VCaP (cell line): Measurements from ENCODE around the gene KCNV2.

Experiments
- H3K27ac ChIP-seq: fragments of 450-650 bp; 2 replicates; pipeline ENCODE4 v1.5.1; 2017
- TF ChIP-seq, protein P1 (sequence below): fragments of 450-650 bp; conservative IDR thresholded peaks from 2 replicates; pipeline ENCODE4 v1.5.1; 2017; ENCODE audit warnings: mild to moderate bottlenecking, moderate library complexity

Gene KCNV2

DNA sequence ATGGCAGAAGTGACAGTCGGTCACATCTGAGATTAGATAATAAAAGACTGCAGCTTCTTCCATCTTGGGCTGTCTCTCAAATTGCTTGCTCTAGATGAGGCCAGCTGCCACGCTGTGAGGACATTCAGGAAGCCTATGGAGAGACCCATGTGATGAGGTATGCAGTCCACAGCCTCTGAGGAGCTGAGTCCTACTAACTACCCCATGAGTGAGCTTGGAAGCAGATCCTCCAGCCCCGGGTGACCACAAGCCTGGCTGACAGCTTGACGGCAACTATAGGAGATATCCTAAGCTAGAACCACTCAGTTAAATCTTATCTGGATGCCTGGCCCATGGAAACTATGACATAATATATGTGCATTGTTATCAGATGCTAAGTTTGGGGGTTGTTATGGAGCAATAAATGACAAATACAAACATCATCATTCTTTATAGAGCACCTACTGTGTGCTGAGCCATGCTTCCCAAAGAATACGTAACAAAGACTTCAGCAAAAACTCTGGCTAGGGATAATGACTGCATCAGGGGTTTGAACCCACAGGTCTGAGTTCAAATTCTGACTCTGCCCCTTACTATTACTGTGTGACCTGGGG is 26.7 kb downstream of the KCNV2 start:
- TF ChIP-seq, protein P1, sequence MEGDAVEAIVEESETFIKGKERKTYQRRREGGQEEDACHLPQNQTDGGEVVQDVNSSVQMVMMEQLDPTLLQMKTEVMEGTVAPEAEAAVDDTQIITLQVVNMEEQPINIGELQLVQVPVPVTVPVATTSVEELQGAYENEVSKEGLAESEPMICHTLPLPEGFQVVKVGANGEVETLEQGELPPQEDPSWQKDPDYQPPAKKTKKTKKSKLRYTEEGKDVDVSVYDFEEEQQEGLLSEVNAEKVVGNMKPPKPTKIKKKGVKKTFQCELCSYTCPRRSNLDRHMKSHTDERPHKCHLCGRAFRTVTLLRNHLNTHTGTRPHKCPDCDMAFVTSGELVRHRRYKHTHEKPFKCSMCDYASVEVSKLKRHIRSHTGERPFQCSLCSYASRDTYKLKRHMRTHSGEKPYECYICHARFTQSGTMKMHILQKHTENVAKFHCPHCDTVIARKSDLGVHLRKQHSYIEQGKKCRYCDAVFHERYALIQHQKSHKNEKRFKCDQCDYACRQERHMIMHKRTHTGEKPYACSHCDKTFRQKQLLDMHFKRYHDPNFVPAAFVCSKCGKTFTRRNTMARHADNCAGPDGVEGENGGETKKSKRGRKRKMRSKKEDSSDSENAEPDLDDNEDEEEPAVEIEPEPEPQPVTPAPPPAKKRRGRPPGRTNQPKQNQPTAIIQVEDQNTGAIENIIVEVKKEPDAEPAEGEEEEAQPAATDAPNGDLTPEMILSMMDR = no peak
- H3K27ac ChIP-seq = no peak overlapping the region

DNA sequence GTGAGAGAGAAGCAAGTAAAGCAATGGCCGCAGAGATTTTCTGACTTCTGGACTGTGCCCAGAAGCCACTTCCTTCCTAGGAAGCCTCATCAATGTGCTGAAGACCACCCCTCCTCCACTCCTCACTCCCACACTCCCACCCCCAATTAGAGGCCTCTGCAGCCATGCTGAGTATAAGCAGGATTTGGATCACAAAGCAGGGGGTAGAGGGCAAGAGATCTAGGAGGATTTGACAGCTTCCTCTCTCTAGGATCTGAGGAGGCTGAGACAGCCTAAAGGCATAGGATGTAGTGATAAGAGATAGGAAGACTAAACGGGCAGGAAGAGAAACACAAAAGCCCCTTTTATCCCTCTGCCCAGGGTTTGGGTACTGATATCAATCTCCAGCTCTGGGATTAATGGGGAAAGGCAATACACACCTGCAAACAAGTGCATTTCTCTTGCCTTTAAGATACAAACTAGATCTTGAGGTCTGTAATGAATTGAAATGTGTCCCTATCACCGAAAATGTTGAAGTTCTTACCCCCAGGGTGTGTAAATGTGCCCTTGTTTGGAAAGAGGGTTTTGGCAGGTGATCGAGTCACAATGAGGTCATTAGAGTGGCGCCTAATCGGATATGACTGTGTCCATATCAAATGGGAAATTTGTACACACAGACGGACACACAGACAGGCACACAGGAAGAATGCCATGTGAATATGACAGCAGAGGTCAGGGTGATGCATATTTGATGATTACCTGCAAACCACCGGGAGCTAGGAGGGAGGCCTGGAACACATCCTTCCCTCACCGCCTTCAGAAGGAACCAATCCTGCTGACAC is 28.5 kb downstream of the KCNV2 start:
- no peak overlapping the region for H3K27ac ChIP-seq
- TF ChIP-seq, protein P1 = no peak

DNA sequence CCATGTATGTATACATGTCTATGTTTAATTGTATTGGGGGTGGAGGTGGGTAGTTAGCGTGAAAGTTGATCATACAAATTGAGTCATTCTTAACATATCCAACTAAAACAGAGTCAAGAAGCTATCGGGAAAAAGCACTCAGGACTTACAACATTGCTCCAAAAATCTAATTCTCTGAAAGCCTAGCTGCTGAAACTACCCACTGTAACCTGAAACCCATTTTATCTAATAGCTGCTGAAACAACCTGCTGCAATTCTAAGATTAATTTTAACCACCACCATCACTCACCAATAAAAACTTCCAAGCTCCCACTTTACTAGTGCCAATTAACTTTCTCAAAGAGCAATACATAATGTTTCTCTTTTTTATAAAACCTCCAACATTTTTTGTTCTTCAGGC is 32.2 kb downstream of the KCNV2 start:
- H3K27ac ChIP-seq = no peak overlapping the region
- TF ChIP-seq, protein P1 = no peak

DNA sequence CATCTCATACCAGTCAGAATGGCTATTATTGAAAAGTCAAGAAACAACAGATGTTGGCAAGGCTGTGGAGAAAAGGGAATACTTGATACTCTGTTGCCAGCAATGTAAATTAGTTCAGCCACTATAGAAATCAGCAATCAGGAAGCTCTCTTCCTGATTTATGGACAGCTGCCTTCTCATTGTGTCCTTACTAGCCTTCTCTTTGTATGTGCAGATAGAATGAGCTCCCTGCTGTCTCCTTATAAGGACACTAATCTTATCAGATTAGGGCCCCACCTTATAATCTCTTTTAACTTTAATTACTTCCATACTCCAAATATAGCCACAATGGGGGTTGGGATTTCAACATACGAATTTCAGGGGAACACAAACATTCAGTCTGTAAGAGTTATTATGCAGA is 38.0 kb downstream of the KCNV2 start:
- no peak overlapping the region for H3K27ac ChIP-seq

DNA sequence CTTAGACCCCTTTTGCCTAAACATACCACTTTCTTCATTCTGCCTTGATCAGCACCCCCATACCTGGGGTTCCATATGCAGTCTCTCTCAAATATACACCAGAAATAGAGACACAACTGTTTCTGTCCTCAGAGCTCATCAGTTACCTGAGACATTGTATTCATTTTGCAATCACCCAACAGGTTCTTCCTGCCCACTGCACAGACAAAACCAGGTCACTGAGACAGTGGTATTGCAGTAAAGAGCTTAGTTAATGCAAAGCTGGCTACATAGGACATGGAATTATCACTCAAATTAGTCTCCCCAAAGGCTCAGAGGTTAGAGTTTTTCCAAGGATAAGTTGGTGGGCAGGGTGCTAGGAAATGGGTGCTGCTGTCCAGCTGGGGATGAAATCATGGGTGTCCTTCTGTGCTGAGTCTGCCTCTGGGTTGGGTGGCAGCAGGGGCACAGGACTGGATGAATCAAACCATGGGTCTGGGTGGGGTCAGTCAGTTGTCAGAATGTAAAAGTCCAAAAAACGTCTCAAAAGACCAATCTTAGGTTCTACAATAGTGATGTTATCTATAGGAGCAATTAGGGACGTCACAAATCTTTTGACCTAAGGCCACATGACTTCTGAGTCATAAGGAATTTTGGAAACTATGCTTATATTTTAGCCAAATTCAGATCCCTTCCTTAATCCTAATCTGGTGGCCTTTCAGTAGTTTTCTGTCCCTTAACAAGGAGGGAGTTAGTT is 41.0 kb downstream of the KCNV2 start:
- TF ChIP-seq, protein P1 = no peak
- H3K27ac ChIP-seq = no peak overlapping the region

More for the DNA sequence above, 38.0 kb downstream of the KCNV2 start:
- TF ChIP-seq, protein P1 = no peak

DNA sequence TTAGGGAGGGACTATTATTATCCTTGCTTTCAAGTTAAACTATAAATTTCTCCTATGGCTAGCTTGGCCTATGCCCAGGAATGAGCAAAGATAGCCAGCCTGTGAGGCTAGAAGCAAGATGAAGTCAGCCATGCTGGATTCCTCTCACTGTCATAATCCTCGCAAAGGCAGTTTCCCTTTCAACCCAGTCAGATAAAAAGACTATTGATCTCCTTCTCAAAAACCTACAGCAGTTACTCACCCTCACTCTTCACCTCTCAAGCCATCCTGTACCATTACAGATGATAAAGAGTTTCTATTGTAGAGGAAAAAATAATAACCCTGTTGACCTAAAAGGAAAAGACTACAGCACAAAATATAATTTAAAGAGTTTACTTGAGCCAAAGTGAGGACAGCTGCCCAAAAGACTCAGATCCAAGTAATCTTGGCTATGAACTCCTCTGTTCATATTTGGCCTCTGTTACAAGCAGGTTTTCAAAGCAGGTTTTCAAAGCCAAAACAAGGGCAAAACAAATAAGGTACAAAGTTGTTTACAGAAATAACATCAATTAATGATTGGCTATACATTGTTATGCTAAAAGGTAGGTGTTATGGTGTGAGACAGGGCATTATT is 41.7 kb downstream of the KCNV2 start:
- no peak overlapping the region for H3K27ac ChIP-seq

More for the DNA sequence above, 41.7 kb downstream of the KCNV2 start:
- TF ChIP-seq, protein P1 = no peak
